GM19328 (cell line): ENCODE measurements around the gene RAPGEF5.

ENCODE experiments used
- ATAC-seq: cut with Tn5 transposase; IDR thresholded peaks from one replicate; pipeline ENCODE4 v1.9.1; 2021; ENCODE audit warnings: mild to moderate bottlenecking, moderate library complexity; ENCODE audit not compliant: unreplicated experiment

RAPGEF5 gene

GRCh38 chr7:22231141-22231540, 125.8 kb downstream of the RAPGEF5 start:
- no peak for ATAC-seq

- ATAC-seq = no peak
Observed at GRCh38 chr7:22230238-22230637, 126.7 kb downstream of the RAPGEF5 start.

DNA sequence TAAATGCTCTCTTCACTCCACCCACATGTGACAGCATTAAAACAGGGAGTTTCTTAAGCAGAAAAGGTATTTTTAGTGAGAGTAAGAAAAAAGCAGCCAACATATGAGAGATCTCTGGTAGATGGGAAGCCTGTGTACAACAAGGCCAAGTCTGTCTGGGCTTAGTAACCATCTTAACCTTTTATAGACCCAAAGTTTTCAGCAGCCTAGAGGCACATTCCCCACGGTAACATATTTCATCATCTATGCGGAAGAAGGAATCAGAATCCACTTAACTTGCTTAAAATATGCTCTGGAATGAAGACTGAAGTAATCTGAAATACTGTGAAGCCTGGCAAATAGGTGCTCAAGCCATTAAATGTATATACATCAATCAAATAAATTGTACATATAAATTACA, 127.8 kb downstream of the RAPGEF5 start:
- no peak for ATAC-seq

GRCh38 chr7:22223807-22224206, 133.1 kb downstream of the RAPGEF5 start:
- ATAC-seq = no peak

- ATAC-seq = no peak
Observed at GRCh38 chr7:22220941-22221340, 136.0 kb downstream of the RAPGEF5 start.

GRCh38 chr7:22219739-22220493, 137.0 kb downstream of the RAPGEF5 start:
- no peak for ATAC-seq

GRCh38 chr7:22219036-22219435, 137.9 kb downstream of the RAPGEF5 start:
- ATAC-seq = no peak

- no peak for ATAC-seq
Observed at GRCh38 chr7:22216832-22217475, 140.0 kb downstream of the RAPGEF5 start.

- ATAC-seq = no peak
Observed at GRCh38 chr7:22216309-22216708, 140.6 kb downstream of the RAPGEF5 start.

DNA sequence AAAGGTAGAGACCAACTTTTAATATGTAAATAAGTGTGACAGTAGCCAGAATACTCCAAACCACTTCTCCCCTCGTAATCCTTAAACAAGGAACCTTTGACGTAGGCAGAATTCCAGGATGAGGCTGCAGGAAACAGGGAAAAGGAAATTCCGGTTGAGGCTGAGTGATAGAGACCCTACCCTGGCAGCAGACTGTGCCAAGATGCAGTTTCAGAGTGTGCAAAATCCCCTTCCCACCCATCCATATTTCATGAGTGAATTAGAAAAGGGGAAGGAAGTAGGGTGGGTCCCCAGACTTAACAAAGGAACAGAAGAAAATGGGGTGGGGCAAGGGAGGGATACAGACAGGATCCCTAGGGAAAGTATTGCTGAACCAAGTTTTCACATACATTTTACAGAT, 143.0 kb downstream of the RAPGEF5 start:
- ATAC-seq = no peak

- ATAC-seq = no peak
Observed at GRCh38 chr7:22213081-22213480, 143.9 kb downstream of the RAPGEF5 start.

DNA sequence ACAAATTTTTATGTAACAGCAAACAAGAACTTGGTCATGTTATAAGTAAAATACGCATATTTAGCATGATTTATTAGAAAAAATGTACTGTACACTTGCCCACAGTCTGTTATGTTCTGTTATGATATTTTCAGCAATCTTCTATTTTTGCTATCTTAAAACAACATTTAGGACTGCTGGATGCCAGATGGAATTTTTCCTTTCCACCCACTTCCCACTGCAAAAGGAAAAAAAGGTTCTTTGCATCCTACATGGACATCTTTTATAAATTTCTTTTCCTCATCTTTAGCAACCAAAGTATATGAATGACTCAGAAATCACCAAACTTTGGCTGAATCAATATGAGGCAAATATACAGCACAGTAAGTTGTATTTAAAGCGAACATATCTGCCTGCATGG, 146.0 kb downstream of the RAPGEF5 start:
- ATAC-seq = no peak

DNA sequence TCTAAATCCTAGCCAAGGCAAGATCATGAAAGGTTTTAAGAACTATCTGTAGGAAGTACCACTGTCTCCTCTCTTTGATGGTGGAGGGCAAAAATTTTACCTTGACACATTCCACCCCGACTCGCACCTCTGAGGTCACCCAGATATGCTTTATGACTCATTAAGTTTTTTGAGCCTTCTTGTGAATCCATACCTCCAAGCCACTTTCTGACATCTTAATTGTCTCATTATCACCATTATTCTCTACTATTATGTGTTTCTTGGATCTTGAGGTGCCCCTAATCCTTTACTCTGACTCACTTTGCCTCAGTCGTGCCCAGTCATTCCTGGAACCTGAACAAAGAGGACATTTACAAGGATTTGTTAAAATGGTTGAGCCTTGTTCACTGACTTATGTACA, 146.6 kb downstream of the RAPGEF5 start:
- ATAC-seq = no peak

DNA sequence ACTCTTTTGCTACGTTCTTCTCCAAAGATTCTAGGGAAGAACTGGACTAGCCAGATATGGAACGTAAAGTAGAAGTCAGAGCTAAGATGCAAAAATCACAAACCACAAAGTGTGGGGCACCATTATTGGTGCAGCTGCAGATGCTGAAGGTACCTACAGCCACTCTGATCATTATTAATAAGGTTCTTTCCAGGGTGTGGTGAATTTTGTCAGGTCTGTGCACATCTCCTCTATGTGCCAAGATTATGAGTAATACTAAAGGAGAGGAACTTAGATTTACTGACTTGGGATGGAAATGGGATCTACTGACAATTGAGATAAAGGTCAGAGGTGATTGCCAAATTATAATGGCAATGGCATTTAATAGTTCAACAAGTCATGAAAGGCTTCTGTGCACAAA, 148.2 kb downstream of the RAPGEF5 start:
- no peak for ATAC-seq

GRCh38 chr7:22207724-22208225, 149.2 kb downstream of the RAPGEF5 start:
- no peak for ATAC-seq

- ATAC-seq = no peak
Observed at GRCh38 chr7:22205631-22206030, 151.3 kb downstream of the RAPGEF5 start.

GRCh38 chr7:22204312-22204711, 152.6 kb downstream of the RAPGEF5 start:
- no peak for ATAC-seq

GRCh38 chr7:22202141-22202540, 154.8 kb downstream of the RAPGEF5 start:
- no peak for ATAC-seq

DNA sequence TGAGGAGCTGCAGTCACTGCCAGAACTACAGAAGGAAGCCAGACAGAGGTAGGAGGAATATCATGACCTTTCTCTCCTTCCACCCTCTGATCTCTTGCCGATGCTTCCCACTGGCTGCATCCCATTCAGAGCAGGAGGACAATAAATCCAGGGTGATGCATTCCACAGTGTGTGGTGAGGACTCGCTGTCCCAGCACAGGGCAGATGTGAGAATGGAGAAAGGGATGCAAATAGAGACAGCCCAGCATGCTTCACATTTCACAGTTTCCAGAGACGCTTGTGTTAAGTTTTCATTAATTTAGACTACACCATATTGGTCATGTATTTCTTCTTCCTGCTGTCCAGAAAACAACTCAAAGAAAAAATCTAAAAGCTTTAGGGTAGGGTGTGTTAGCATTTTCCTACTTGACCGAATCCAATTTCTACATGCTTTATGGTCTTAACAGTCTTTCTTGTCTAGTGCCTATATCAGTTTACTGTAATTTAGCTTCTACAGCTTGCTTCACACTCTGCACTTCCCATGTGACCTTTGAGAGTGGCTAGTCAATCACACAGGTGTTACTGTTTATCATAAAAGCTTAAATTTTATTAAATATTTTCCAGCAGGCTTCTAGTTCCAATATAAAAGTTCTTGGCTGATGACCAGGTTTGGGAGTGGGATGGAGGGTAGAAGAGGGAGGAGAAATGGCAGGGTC, 155.6 kb downstream of the RAPGEF5 start:
- no peak for ATAC-seq

DNA sequence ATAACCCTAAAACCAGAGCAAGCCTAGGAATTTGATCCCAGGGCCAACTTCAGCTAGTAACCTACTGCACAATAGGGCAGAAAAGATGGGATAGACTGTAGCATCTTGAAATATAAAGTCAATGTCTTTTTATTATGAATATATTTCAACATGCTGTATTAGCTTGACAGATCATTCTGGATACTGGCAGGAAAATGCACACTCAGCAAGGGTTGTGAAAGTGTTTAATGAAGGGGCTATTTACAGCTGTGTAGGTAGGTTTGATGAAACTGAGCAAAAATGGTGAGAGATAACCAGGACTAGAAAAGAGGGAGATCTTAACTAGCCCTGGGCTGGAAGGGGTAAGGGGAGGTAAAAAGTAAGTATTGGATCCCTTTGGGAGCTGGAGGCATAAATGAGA, 156.2 kb downstream of the RAPGEF5 start:
- ATAC-seq = no peak

DNA sequence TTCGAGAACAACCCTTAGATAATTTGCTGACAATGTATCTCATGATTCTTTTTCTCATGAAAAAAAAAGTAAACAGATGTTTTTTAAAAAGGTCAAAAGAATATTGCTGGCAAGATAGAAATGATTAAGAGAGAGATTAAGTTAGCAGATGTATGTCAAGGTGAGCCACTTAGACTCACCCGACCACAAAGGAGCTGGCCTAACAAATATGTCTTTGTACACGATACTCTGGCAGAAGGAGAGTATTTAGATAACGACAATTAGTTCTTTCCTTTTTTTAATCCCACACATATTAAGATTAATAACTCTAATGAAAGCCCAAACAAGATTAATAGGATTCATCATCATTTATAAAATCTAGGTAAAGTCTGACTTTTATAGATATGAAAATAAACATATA, 156.7 kb downstream of the RAPGEF5 start:
- ATAC-seq = no peak

DNA sequence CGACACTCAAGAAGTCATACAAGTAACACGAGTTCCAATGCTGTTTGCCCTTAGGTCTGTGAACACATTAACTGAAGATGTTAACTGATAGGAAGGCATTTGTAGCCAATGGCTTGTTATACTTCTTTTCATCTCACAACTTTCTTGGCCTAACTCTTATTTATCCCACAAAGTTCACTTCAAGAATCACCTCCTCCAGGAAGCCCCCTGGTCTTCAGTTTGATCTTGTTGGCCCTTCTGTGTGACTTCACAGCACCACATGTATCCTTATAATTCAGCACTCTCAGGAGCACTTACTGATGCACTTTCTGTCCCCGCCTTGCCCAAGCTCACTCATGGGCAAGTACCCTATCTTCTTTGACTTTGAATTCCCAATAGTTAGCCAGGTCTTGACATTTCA, 159.6 kb downstream of the RAPGEF5 start:
- ATAC-seq = no peak
